ENCODE data around the gene L3MBTL2. TPM values are rescaled to one million over a fixed set of nuclear protein-coding genes. Genes with fewer than 3 reads are reported as not detected.

Gene L3MBTL2
- total RNA-seq (10 to 100 TPM; 15.7 to 33.8 (median 26.5) TPM), polyA plus RNA-seq (10 to 100 TPM; 11.4 to 18.2 (median 12.6) TPM)
- long read RNA-seq, donor 1, partial matches to known transcripts = 0 of 1 reads
- long read RNA-seq, donor 1, other reads (novel, unspliced or antisense) = 0 of 1 reads
- long read RNA-seq, donor 2, partial matches to known transcripts = 10 of 10 reads
- long read RNA-seq, donor 2, other reads (novel, unspliced or antisense) = 0 of 10 reads

DNA sequence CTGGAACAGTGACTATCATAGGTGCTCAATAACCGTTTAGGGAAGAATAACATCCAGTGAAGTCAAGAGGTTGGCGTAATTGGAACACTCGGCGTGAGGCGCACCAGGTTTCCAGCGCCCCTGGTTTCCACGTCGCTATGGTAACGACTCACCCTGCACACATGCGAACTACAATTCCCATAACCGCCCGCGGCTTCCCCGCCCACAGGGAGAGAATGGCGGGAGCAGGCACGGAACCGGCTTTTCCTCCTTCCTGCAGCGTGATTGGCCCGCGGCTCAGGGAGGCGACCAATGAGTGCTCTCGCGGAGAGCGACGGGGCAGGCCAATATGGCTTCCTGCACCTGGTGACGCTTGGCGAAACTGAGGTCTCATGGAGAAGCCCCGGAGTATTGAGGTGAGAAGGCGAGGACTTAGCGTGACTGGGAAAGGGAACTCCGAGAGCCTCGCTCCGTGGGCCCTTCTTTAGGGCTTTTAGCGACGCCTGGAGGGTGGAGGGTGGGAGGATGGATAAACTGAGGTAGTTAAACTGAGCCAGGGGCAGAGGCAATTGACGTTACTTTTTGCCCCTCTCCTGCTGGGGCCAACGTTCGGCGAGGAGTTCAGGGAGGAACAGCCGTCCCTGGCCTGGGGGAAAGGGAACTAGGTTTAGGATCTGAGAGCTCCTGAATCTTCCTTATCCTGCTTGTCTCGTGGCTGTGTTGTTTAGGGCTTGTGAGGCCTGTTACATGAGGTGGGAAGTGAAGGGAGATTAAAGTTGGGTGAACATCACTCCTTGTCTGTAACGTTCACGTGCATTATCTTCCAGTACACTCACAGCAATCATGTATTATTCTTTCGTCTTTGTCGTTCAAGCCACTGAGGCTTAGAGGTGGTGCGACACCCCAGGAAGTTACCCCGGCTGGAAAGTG is at the start of gene L3MBTL2:
Gene L3MBTL2, plus strand, starts transcription at position 321 of the 909 bp plus-strand sequence. Its CDS starts 51 bp downstream, at position 372.
- Histone ChIP-seq H3K4me1 (peaks cover 6 to 39% (median 20%) of the 10 kb centered on the region in 6 donors), H3K27ac (peak within 1 kb of the TSS; percentile 16 to 89 (median 76)), H3K4me3 (peak within 1 kb of the TSS; percentile 70 to 91 (median 79)), H3K27me3 (replicated peaks in 1 of 7) (peaks cover 0 to 9% (median 0%) of the 10 kb centered on the region in 7 donors), H3K36me3 (peaks cover 0 to 25% (median 18%) of the 10 kb centered on the region in 6 donors), H3K9me3 (no peaks in the 10 kb centered on the region)
- TF ChIP-seq, protein P1, sequence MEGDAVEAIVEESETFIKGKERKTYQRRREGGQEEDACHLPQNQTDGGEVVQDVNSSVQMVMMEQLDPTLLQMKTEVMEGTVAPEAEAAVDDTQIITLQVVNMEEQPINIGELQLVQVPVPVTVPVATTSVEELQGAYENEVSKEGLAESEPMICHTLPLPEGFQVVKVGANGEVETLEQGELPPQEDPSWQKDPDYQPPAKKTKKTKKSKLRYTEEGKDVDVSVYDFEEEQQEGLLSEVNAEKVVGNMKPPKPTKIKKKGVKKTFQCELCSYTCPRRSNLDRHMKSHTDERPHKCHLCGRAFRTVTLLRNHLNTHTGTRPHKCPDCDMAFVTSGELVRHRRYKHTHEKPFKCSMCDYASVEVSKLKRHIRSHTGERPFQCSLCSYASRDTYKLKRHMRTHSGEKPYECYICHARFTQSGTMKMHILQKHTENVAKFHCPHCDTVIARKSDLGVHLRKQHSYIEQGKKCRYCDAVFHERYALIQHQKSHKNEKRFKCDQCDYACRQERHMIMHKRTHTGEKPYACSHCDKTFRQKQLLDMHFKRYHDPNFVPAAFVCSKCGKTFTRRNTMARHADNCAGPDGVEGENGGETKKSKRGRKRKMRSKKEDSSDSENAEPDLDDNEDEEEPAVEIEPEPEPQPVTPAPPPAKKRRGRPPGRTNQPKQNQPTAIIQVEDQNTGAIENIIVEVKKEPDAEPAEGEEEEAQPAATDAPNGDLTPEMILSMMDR (IDR thresholded peaks at IDR 0.05 in 8 of 11, conservative IDR thresholded peaks at IDR 0.05 in 3 of 11) = peak in 2 of 11 experiments; percentile 27 to 30
- TF ChIP-seq POLR2AphosphoS5 (IDR thresholded peaks at IDR 0.05) (peak; percentile 92 to 94 (median 93)), POLR2A (IDR thresholded peaks at IDR 0.05) (no peak)
- DNase-seq = peak; percentile 99
- WGBS, 5 donors = 1 to 3% (median 2%) methylated on average over 29 to 47 of the region's 47 CpGs
- intact Hi-C loops (cut with DNase I; ENCODE audit: low total_unique reads) = no loop called here

DNA sequence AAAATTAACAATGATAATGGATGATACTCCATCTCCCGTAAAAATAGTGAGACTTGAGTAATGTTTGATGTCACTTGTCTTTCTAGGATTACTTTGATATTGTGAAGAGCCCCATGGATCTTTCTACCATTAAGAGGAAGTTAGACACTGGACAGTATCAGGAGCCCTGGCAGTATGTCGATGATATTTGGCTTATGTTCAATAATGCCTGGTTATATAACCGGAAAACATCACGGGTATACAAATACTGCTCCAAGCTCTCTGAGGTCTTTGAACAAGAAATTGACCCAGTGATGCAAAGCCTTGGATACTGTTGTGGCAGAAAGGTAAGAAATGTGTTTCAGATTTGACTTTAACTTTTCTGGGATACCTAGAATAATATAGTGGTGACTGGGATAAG is 48.0 kb upstream of the L3MBTL2 start:
- DNase-seq = no peak
- H3K27me3 ChIP-seq (replicated peaks in 1 of 7) = no peaks in the 10 kb centered on the region
- H3K27ac ChIP-seq = no peak overlapping the region
- TF ChIP-seq, protein P1 (IDR thresholded peaks at IDR 0.05 in 8 of 11, conservative IDR thresholded peaks at IDR 0.05 in 3 of 11) = no peak
- TF ChIP-seq POLR2AphosphoS5 (IDR thresholded peaks at IDR 0.05) = no peak
- TF ChIP-seq POLR2A (IDR thresholded peaks at IDR 0.05) = no peak
- intact Hi-C loops (cut with DNase I; ENCODE audit: low total_unique reads) = no loop called here
- H3K9me3 ChIP-seq = no peaks in the 10 kb centered on the region
- H3K4me3 ChIP-seq = no peak overlapping the region
- H3K36me3 ChIP-seq = peaks cover 16 to 100% (median 99%) of the 10 kb centered on the region in 6 donors
- H3K4me1 ChIP-seq = peaks cover 0 to 7% (median 0%) of the 10 kb centered on the region in 6 donors
- WGBS, 5 donors = 81 to 90% (median 87%) methylated on average over 4 of the region's 4 CpGs

GRCh38 chr22:41169157-41169556 is 36.0 kb upstream of the L3MBTL2 start:
- H3K36me3 ChIP-seq = peaks cover 9 to 100% (median 97%) of the 10 kb centered on the region in 6 donors
- WGBS, 5 donors = 87 to 92% (median 89%) methylated on average over 8 of the region's 8 CpGs
- DNase-seq = no peak
- H3K27me3 ChIP-seq (replicated peaks in 1 of 7) = no peaks in the 10 kb centered on the region
- TF ChIP-seq POLR2AphosphoS5 (IDR thresholded peaks at IDR 0.05) (no peak), POLR2A (IDR thresholded peaks at IDR 0.05) (no peak)
- TF ChIP-seq, protein P1 (IDR thresholded peaks at IDR 0.05 in 8 of 11, conservative IDR thresholded peaks at IDR 0.05 in 3 of 11) = no peak
- intact Hi-C loops (cut with DNase I; ENCODE audit: low total_unique reads) = no loop called here
- no peak overlapping the region for H3K4me3 ChIP-seq
- H3K9me3 ChIP-seq = no peaks in the 10 kb centered on the region
- H3K4me1 ChIP-seq = no peaks in the 10 kb centered on the region
- no peak overlapping the region for H3K27ac ChIP-seq

GRCh38 chr22:41171996-41172395 is 33.1 kb upstream of the L3MBTL2 start:
- H3K9me3 ChIP-seq = no peaks in the 10 kb centered on the region
- peaks cover 14 to 100% (median 97%) of the 10 kb centered on the region in 6 donors for H3K36me3 ChIP-seq
- H3K4me1 ChIP-seq = peaks cover 0 to 14% (median 0%) of the 10 kb centered on the region in 6 donors
- no peak for DNase-seq
- H3K27ac ChIP-seq = no peak overlapping the region
- 80 to 95% (median 94%) methylated on average over 3 of the region's 3 CpGs for WGBS, 5 donors
- no peak overlapping the region for H3K4me3 ChIP-seq
- H3K27me3 ChIP-seq (replicated peaks in 1 of 7) = no peaks in the 10 kb centered on the region
- intact Hi-C loops (cut with DNase I; ENCODE audit: low total_unique reads) = no loop called here
- no peak for TF ChIP-seq POLR2A (IDR thresholded peaks at IDR 0.05)
- TF ChIP-seq, protein P1 (IDR thresholded peaks at IDR 0.05 in 8 of 11, conservative IDR thresholded peaks at IDR 0.05 in 3 of 11) = no peak
- no peak for TF ChIP-seq POLR2AphosphoS5 (IDR thresholded peaks at IDR 0.05)

Measured in spleen (tissue), 13 donors.